Mucosa of rectum (tissue), 2 donors: ENCODE results near the gene PLCXD3.
"Not testable (repeated sequence)": the region's sequence is repeated elsewhere in the genome, so short reads cannot be mapped to it uniquely, and the experiment has no call there.

Experiments used
- H3K27ac ChIP-seq, 2 donors: one replicate each; pipeline ENCODE4 v1.7.0; 2013; ENCODE audit warnings: inconsistent platforms in 2 of 2, low read depth in 2 of 2, low read length in 2 of 2
- H3K27me3 ChIP-seq, 2 donors: one replicate each; pipeline ENCODE4 v1.7.0; 2013; ENCODE audit warnings: low read length in 2 of 2; ENCODE audit not compliant: control insufficient read depth in 2 of 2, insufficient read depth in 2 of 2
- H3K36me3 ChIP-seq, 2 donors: one replicate each; pipeline ENCODE4 v1.7.0; 2013; ENCODE audit warnings: low read length in 2 of 2; ENCODE audit not compliant: control insufficient read depth in 2 of 2, insufficient read depth in 2 of 2
- H3K4me1 ChIP-seq, 2 donors: one replicate each; pipeline ENCODE4 v1.7.0; 2013; ENCODE audit warnings: low read length in 2 of 2, mild to moderate bottlenecking in 1 of 2; ENCODE audit not compliant: control insufficient read depth in 2 of 2, insufficient read depth in 2 of 2
- H3K4me3 ChIP-seq, 2 donors: one replicate each; pipeline ENCODE4 v1.7.0; 2013; ENCODE audit warnings: low read length in 2 of 2
- H3K9ac ChIP-seq, 2 donors: one replicate each; pipeline ENCODE4 v1.7.0; 2013; ENCODE audit warnings: low read length in 2 of 2, low read depth in 1 of 2, mild to moderate bottlenecking in 1 of 2
- H3K9me3 ChIP-seq, 2 donors: one replicate each; pipeline ENCODE4 v1.7.0; 2013; ENCODE audit warnings: low read length in 2 of 2; ENCODE audit not compliant: control insufficient read depth in 2 of 2
- donor health status: healthy.
- donor health status: Normal muscosa, but diverticular disease.

The PLCXD3 gene

DNA sequence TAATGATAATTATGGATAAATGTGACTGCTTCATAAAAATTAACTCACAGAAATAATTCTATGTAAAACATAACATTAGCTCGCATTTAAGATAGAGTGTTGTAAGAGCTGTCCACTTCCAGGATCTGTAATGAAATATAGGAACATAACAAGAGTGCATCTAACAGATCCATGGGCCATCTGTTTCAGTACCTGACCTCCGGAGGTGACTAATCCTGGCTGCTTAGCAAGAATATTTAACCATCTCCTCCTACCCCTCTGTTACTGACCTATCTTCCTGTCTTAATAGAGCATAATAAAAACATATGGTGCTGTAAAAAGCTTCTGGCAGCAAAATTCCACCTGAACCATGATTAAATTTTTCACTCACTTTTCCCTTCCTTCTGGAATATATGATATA, 7.1 kb downstream of the PLCXD3 start:
- no peaks in the 10 kb centered on the region for H3K36me3 ChIP-seq
- H3K9me3 ChIP-seq, result no peaks in the 10 kb centered on the region
- H3K4me1 ChIP-seq, result no peaks in the 10 kb centered on the region
- H3K27ac ChIP-seq, result no peak overlapping the region
- H3K4me3 ChIP-seq, result no peak overlapping the region
- H3K27me3 ChIP-seq, result no peaks in the 10 kb centered on the region
- H3K9ac ChIP-seq, result no peak overlapping the region

DNA sequence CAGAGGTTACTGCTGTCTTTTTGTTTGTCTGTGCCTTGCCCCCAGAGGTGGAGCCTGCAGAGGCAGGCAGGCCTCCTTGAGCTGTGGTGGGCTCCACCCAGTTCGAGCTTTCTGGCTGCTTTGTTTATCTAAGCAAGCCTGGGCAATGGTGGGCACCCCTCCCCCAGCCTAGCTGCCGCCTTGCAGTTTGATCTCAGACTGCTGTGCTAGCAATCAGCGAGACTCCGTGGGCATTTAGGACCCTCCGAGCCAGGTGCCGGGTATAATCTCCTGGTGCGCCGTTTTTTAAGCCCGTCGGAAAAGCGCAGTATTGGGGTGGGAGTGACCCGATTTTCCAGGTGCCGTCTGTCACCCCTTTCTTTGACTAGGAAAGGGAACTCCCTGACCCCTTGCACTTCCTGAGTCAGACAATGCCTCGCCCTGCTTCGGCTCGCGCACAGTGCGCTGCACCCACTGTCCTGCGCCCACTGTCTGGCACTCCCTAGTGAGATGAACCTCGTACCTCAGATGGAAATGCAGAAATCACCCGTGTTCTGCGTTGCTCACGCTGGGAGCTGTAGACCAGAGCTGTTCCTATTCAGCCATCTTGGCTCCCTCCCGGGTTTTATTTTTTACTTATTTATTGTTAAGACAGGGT, 16.8 kb downstream of the PLCXD3 start:
- H3K36me3 ChIP-seq, H3K9me3 ChIP-seq, H3K27me3 ChIP-seq, H3K4me1 ChIP-seq, H3K9ac ChIP-seq, H3K4me3 ChIP-seq, H3K27ac ChIP-seq: not testable (repeated sequence)

DNA sequence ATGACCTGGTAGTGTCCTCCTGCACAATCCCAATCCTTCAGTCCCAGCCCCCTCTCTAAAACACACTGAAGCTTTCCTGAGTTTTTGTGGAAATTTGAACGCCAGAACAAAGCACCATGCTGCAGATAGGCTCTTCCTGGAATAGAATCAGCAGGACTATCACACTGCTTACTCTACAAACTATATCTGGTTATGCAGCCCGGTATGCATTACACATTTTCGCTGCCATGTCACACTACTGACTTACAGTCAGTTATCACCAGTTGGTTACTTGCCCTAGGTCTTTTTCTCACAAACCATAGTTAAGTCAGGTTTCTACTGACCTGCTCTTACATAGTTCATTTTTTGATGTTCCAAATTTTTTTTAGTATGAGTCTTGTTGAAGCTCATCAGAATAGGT, 24.9 kb downstream of the PLCXD3 start:
- Histone ChIP-seq H3K36me3 (no peaks in the 10 kb centered on the region), H3K9ac (no peak overlapping the region), H3K4me1 (no peaks in the 10 kb centered on the region), H3K27ac (no peak overlapping the region), H3K27me3 (no peaks in the 10 kb centered on the region), H3K4me3 (no peak overlapping the region), H3K9me3 (no peaks in the 10 kb centered on the region)

DNA sequence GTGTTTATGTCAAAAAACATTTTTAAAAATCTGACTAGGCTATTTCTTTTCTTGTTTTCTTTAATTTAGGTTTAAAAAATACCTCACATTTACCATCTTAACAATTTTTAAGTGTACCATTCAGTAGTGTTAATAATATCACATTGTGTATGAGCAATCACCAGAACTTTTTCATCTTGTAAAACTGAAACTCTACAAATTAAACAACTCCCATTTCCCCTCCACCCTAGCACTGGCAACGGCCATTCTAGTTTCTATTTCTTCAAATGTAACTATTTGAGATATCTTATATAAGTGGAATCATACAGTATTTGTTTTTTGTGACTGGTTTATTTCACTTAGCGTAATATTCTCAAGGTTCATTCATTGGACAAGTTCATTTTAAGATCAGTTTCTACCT, 27.7 kb downstream of the PLCXD3 start:
- Histone ChIP-seq H3K27me3 (no peaks in the 10 kb centered on the region), H3K4me3 (no peak overlapping the region), H3K36me3 (no peaks in the 10 kb centered on the region), H3K9me3 (no peaks in the 10 kb centered on the region), H3K9ac (no peak overlapping the region), H3K27ac (no peak overlapping the region), H3K4me1 (no peaks in the 10 kb centered on the region)

DNA sequence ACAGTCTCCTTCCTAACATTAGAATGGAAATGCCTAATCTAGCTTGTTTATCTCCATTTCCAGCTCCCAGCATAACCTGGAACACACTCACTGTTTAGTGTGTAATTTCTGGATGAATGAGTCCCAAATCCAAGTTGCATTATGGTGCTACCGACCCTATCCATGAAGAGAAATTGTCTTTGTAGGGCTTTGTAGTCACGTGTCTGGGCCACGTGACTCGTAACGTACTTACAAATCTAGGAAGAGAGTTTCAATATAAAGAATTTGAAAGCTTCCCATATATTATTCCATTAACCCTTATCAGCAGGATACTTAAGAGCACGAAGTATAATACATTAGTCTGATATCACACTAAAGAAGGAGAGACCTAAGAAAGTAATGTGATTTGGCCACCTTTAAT, 28.2 kb downstream of the PLCXD3 start:
- no peaks in the 10 kb centered on the region for H3K36me3 ChIP-seq
- no peaks in the 10 kb centered on the region for H3K9me3 ChIP-seq
- H3K27me3 ChIP-seq, result no peaks in the 10 kb centered on the region
- H3K4me3 ChIP-seq, result no peak overlapping the region
- H3K9ac ChIP-seq, result no peak overlapping the region
- no peak overlapping the region for H3K27ac ChIP-seq
- H3K4me1 ChIP-seq, result no peaks in the 10 kb centered on the region

DNA sequence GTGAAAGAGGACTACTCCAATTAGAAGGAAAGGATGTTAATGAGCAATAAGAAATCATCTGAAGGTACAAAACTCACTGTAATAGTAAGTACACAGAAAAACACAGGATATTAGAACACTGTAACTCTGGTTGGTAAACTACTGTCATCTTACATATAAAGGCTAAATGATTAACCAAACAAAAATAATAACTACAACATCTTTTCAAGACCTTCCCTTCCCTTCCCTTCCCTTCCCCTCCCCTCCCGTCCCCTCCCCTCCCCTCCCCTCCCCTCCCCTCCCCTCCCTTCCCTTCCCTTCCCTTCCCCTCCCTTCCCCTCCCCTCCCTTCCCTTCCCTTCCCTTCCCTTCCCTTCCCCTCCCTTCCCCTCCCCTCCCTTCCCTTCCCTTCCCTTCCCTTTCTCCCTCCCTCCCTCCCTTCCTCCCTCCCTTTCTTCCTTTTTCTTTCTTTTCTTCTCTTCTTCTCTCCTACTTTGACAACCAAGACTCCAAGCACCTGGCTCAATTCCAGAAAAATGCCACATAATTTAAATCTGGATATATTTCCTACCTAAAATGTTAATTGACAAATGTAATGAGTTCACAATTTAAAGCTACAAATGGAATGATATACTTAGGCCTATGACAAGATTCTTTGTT, 38.7 kb downstream of the PLCXD3 start:
- peaks cover under 1 to 19% of the 10 kb centered on the region in 2 donors for H3K9me3 ChIP-seq
- not testable (repeated sequence) for H3K4me1 ChIP-seq, H3K27ac ChIP-seq, H3K27me3 ChIP-seq, H3K36me3 ChIP-seq, H3K9ac ChIP-seq, H3K4me3 ChIP-seq

DNA sequence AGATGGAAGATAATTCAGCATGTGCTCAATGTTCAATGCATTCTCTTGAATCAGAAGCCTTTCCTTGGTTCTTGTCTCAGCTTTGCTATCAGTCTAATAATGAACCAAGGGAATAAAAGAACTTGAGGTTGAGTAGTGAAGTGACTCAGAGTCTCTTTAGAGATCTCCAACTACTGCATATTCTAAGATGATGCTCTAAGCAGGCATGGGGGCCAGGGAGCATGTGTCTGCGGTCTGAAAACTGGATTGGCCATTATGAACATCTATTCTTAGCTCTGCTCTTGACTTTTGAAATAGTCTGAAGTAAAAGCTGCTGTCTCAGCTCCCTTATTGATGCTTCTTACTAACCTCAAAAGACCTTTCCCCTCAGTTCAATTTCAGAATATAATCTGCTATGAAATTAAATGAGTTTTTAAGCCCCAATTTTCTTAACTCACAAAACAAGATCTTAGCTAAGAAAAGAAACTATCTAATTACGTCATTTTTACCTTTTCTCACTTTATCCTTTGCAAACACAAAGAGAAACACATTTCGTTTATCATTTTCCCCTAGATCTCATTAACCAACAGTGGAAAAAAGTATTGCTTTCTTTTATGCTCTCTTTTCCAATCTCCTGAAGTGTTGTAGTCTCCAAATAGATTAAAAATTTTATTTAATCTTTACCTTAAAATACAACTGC, 44.8 kb downstream of the PLCXD3 start:
- Histone ChIP-seq H3K9ac (no peak overlapping the region), H3K36me3 (no peaks in the 10 kb centered on the region), H3K4me1 (no peaks in the 10 kb centered on the region), H3K27me3 (no peaks in the 10 kb centered on the region), H3K4me3 (no peak overlapping the region), H3K9me3 (peaks cover 0 to 2% of the 10 kb centered on the region in 2 donors), H3K27ac (no peak overlapping the region)

DNA sequence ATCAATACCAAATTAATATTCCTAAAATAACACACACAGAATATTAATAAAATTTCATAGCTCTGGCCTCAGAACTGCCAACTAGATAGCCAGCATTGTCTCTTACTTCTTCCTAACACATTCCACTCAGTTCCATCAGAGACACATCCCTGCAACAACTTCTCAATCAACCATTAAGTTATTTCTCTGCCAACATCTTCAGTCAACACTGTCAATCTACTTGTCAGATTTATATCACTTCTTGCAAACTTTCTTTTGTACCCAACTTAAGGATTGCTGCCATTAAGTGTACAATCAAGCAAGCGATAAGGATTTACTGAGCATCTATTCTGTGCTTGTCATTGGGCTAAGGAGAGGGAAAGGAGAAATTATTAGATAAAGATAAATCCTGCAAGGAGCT, 50.8 kb downstream of the PLCXD3 start:
- no peak overlapping the region for H3K27ac ChIP-seq

DNA sequence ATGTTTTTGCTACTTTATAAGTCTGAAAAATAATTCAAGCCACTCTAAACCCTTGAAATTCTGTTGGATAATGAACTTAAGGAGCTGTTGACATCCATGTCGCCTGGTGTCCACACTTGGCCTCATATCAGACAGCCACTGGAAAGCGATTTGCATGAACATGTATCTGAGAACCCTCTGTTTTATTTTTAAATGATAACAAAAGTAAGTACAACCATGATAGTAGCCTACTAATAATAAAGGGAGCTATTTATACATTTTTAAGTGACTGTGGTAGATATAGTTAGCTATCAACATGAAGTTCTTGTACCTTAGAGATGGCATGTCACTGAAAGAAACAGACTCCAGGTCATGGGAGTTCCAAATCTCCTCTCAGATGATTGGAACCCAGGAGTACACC, 53.3 kb downstream of the PLCXD3 start:
- Histone ChIP-seq H3K9me3 (no peaks in the 10 kb centered on the region), H3K4me3 (no peak overlapping the region), H3K27me3 (no peaks in the 10 kb centered on the region), H3K36me3 (no peaks in the 10 kb centered on the region), H3K4me1 (no peaks in the 10 kb centered on the region), H3K27ac (no peak overlapping the region), H3K9ac (no peak overlapping the region)

More for the DNA sequence above, 50.8 kb downstream of the PLCXD3 start:
- no peak overlapping the region for H3K4me3 ChIP-seq
- H3K9me3 ChIP-seq, result no peaks in the 10 kb centered on the region
- H3K27me3 ChIP-seq, result no peaks in the 10 kb centered on the region
- H3K36me3 ChIP-seq, result no peaks in the 10 kb centered on the region
- no peak overlapping the region for H3K9ac ChIP-seq
- H3K4me1 ChIP-seq, result no peaks in the 10 kb centered on the region

DNA sequence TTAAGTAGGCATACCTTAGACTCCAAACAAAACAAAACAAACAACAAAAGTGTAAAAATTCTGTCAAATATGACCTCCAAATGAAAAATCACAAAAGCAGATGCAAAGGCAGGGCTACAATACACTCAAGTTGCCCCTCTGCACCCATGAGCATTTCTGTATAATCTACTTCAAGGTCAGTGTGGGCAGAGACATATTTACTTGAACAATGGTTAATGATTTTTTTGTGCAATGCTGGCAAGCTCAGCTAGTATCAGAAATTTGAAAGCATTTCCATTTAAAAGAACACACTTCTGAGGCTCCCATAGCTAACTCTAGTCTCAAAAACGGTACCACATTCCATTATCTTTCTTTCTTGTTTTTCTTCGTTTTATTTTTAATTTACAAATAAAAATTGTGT, 57.9 kb downstream of the PLCXD3 start:
- Histone ChIP-seq H3K9ac (no peak overlapping the region), H3K4me1 (no peaks in the 10 kb centered on the region), H3K27ac (no peak overlapping the region), H3K27me3 (no peaks in the 10 kb centered on the region), H3K4me3 (no peak overlapping the region), H3K36me3 (no peaks in the 10 kb centered on the region), H3K9me3 (no peaks in the 10 kb centered on the region)
